GM04503 (cell line): ENCODE results near the gene RAB6C.
"Not testable (repeated sequence)": the region's sequence is repeated elsewhere in the genome, so short reads cannot be mapped to it uniquely, and the experiment has no call there.

Source experiments
- DNase-seq: peaks from one replicate; pipeline ENCODE4 v3.0.0-alpha.2; 2012; ENCODE audit warnings: low read depth

Gene RAB6C

DNA sequence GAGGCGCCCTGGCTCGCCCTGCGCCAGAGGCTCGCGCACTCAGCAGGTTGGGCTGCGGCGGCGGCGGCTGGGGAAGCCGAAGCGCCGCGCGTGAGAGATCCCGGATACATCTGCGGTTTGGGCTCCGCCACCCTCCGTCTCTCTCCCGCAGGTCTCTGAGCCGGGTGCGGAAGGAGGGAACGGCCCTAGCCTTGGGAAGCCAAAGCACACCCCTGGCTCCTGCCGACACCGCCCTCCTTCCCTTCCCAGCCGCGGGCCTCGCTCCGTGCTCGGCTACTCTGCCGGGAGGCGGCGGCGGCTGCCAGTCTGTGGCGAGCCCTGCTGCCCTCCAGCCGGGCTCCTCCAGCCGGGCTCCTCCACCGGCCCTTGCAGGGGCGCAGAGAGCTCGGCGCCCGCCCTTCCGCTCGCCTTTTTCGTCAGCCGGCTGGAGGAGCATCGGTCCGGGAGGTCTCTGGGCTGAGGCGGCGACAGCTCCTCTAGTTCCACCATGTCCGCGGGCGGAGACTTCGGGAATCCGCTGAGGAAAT, at the start of gene RAB6C:
Gene RAB6C (plus strand): TSS at position 38 of the 527 bp plus-strand sequence. CDS start 450 bp downstream, at position 488.
- not testable (repeated sequence) for DNase-seq

- DNase-seq: no peak
These were observed 49.0 kb upstream of the RAB6C start for GRCh38 chr2:129930451-129930850.

- DNase-seq: not testable (repeated sequence)
These were observed 46.1 kb upstream of the RAB6C start for GRCh38 chr2:129933387-129933786.

DNA sequence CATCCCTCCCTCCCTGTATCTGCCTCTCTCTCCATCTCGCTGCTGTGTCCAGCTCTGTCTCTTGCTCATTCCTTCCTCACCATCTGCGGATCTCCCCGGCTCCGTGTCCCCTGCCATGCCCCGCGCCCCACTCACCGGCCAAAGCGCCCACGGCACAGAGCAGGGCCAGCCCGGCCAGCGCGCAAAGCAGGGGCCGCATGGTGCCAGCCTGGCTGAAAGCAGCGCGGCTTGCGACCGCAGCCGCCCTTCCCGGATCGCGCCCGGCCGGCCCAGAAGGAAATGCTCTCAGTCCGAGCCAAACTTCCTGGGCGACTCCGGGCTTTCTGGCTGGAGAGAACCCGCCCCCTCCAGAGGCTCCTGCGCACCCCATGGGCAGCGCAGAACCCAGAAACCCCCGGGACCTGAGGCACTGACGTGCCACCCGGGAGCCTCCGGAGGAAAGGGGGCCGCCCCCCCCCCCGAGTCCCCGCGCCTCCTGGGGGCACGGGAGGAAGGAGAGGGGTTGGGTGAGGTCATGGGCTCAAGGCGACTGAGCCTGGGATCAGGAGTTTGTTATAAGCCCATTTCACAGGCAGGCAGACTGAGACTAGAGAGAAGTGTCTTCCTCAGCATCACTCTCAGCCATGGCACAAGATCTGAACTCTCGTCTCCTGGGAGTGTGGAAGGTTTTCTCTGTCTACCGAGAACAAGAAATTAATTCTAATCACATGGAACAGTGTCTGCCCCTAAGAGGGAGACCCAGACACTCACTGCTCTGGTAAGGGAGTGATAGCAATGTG, 45.2 kb upstream of the RAB6C start:
- DNase-seq: no peak

GRCh38 chr2:129935118-129935517, 44.3 kb upstream of the RAB6C start:
- DNase-seq: peak; percentile 13

- no peak for DNase-seq
These were observed 43.0 kb upstream of the RAB6C start for GRCh38 chr2:129936334-129936934.

- DNase-seq: not testable (repeated sequence)
These were observed 40.5 kb upstream of the RAB6C start for GRCh38 chr2:129938850-129939471.

DNA sequence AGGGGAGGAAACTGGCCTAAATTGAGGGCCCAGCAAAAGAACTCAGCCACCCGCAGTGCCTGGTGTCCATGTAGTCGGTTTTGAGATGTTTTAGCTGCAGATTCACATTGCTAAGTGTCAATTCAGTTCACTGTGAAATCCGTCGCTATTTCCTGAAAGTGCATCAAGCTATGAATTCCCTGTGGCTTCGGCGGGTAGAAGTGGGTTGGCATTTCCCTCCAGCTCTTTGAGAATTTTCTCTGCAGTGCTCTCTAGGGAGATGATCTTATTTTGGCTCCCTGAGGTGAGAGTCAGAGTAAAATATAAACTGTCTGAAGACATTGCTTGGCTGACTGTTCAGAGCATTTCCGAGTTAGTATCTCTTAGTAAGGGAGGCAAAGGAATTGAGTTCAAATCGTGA, 36.0 kb upstream of the RAB6C start:
- not testable (repeated sequence) for DNase-seq

DNA sequence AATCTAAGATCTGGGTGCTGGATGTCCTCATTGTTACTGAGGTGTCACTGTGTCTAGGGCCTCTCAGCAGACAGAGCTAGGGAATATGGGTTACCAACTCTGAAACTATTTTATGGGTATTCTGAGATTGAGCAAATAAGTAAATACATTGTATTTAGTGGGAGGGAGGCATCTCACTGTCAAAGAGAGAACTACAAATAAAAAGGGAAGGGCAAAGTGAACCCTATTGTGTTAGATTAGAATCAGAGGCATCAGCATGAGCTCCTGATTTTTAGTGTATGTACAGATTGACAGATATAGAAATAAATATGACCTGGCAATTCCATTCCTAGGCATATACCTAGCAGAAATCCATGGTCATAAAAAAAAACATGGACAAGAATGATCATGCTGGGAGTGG, 33.9 kb upstream of the RAB6C start:
- no peak for DNase-seq

DNA sequence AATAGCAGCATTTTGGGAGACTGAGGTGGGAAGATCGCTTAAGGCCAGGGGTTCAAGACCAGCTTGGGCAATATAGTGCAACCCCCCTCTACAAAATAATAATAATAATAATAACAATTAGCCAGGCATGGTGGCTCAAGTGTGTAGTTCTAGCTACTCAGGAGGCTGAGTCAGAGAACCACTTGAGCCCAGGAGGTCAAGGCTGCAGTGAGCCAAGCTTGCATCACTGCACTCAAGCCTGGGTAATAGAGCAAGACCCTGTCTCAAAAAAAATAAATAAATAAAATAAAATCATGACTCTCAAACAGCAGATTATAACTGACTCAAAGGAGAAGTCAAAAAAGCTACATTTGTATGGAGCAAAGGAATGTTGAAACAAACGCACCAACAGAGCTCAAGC, 31.8 kb upstream of the RAB6C start:
- DNase-seq: not testable (repeated sequence)

GRCh38 chr2:129956171-129956570, 23.3 kb upstream of the RAB6C start:
- not testable (repeated sequence) for DNase-seq

DNA sequence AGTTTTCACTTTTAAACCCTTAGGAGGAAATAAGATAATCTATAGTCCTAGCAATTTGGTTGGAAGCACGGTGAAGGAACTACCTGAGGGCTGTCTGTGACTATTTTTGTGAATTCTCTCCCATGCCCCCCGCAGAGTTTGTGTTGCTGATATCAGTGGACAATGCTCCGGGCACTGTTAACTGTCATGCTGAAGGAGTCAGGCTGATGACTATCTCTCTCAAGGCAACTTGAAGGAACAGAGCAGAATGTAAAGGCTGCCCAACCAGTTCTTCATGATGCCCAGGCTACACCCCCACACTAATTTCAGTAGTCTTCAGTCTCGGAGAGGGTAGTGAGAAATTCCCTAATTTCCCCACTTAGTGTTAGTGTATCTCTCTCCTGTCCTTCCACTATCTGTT, 21.6 kb upstream of the RAB6C start:
- no peak for DNase-seq

DNA sequence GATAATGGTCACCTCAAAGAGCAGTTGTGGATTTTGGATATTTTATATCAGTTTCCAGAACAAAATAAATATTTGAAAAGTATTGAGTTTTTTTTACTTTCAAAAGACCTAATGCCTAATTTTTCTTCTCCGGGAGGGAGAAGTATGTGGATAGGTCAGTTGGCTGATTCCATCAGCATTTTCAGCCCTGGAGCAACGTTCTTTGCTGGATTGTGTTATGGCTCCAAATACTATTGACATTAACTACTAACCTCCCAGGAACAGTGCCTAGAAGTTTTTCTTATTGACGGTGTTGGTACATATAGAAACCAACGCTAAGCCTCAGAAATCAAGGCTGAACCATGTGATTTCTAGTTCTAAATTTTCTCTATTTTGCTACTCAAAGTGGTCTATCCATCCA, 20.7 kb upstream of the RAB6C start:
- DNase-seq: not testable (repeated sequence)

GRCh38 chr2:129968605-129969004, 10.9 kb upstream of the RAB6C start:
- not testable (repeated sequence) for DNase-seq

DNA sequence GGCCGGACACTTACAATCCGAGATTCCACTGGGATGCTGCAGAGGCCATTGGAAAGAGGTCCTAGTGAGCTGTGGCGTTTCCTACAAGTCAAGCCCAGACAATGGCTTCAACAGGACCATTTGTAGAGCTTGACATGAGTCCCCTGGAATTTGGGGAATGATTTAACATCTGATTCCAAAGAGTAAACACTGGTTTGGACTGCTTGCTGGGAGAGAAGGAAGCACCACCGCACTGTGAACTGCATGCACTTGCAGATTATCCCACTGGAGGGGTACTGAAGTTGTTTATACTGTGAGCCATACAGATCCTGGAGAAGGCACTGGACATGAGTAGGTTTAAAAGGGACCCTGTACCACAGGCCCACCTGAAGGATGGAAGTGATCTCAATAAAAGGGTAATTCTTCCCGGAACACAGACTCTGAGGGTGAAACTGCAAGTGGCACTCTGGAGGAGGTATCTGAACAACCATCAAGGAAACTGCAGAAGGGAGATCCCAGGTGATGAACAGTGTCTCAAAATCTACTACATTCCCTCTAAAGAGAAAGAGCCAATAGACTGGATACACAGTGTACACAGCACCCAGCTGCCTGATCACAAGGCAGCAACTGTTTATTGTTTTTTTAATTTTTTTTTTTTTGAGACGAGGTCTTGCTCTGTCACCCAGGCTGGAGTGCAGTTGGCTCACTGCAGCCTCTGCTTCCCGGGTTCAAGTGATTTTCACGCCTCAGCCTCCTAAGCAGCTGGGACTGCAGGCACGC, 4.3 kb upstream of the RAB6C start:
- no peak for DNase-seq

- not testable (repeated sequence) for DNase-seq
These were observed 2.5 kb upstream of the RAB6C start for GRCh38 chr2:129976969-129977368.

DNA sequence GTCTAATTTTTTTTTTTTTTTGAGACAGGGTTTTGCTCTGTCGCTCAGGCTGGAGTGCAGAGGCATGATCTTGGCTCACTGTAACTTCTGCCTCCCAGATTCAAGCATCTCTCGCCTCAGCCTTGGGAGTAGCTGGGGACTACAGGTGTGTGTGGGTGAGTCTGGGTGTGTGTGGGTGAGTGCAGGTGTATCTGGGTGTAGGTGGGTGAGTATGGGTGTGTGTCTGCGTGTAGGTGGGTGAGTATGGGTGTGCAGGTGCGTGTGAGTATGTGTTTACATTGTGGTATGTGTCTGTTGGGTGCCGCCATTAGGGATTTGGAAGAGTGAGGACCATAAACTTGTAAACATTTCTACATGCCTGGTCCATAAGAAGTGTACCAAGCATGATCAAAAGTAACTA, 1.5 kb upstream of the RAB6C start:
- DNase-seq: no peak

DNA sequence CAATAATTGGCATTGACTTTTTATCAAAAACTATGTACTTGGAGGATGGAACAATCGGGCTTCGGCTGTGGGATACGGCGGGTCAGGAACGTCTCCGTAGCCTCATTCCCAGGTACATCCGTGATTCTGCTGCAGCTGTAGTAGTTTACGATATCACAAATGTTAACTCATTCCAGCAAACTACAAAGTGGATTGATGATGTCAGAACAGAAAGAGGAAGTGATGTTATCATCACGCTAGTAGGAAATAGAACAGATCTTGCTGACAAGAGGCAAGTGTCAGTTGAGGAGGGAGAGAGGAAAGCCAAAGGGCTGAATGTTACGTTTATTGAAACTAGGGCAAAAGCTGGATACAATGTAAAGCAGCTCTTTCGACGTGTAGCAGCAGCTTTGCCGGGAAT, 780 bp downstream of the RAB6C start:
- not testable (repeated sequence) for DNase-seq

GRCh38 chr2:129981689-129982088, 2.2 kb downstream of the RAB6C start:
- not testable (repeated sequence) for DNase-seq

GRCh38 chr2:129984426-129984825, 5.0 kb downstream of the RAB6C start:
- no peak for DNase-seq

- not testable (repeated sequence) for DNase-seq
These were observed 13.0 kb downstream of the RAB6C start for GRCh38 chr2:129992415-129993006.

GRCh38 chr2:129993151-129993550, 13.7 kb downstream of the RAB6C start:
- not testable (repeated sequence) for DNase-seq
